Esophagus squamous epithelium (tissue), 4 donors: ENCODE measurements around the gene GSK3B.

ENCODE experiments used
- POLR2A ChIP-seq, 4 donors: fragments of 450-650 bp; IDR thresholded peaks; one replicate each; pipeline ENCODE4 v1.6.1; 2017; ENCODE audit warnings: antibody characterized with exemption in 4 of 4, mild to moderate bottlenecking in 4 of 4, moderate library complexity in 3 of 4
- TF ChIP-seq, protein P1 (sequence below), 6 experiments: fragments of 450-650 bp in 4 of 6; fragments of 200-600 bp in 2 of 6; sonication (generic) in 2 of 6; IDR thresholded peaks; one replicate each; pipeline ENCODE4 v1.5.1; 2016 to 2019; ENCODE audit warnings: antibody characterized with exemption in 6 of 6, mild to moderate bottlenecking in 4 of 6, moderate library complexity in 4 of 6

- TF ChIP-seq, protein P1, sequence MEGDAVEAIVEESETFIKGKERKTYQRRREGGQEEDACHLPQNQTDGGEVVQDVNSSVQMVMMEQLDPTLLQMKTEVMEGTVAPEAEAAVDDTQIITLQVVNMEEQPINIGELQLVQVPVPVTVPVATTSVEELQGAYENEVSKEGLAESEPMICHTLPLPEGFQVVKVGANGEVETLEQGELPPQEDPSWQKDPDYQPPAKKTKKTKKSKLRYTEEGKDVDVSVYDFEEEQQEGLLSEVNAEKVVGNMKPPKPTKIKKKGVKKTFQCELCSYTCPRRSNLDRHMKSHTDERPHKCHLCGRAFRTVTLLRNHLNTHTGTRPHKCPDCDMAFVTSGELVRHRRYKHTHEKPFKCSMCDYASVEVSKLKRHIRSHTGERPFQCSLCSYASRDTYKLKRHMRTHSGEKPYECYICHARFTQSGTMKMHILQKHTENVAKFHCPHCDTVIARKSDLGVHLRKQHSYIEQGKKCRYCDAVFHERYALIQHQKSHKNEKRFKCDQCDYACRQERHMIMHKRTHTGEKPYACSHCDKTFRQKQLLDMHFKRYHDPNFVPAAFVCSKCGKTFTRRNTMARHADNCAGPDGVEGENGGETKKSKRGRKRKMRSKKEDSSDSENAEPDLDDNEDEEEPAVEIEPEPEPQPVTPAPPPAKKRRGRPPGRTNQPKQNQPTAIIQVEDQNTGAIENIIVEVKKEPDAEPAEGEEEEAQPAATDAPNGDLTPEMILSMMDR (IDR thresholded peaks at IDR 0.05), result no peak
- TF ChIP-seq POLR2A (IDR thresholded peaks at IDR 0.05), result no peak
Observed at GRCh38 chr3:120098710-120099109, 4.5 kb upstream of the GSK3B start.
